Measurements from ENCODE around the gene CSRP1. TPM values are rescaled to one million over a fixed set of nuclear protein-coding genes. Genes with fewer than 3 reads are reported as not detected.
"Not testable (repeated sequence)": the region's sequence is repeated elsewhere in the genome, so short reads cannot be mapped to it uniquely, and the experiment has no call there.

CSRP1 gene
- total and polyA plus RNA-seq, 2 experiments from 2014 or later: 78.9 to 135 TPM

- Histone ChIP-seq H3K36me3 (no peaks in the 10 kb centered on the region), H3K4me1 (ENCODE audit: low read depth) (peaks cover 5% of the 10 kb centered on the region), H3K27ac (peak overlapping the region; percentile 60), H3K4me3 (no peak overlapping the region), H3K9me3 (ENCODE audit: low read depth) (no peaks in the 10 kb centered on the region), H3K27me3 (no peaks in the 10 kb centered on the region)
- TF ChIP-seq CTCF (IDR thresholded peaks at IDR 0.05; ENCODE audit: low read depth, low read length): no peak
- DNase-seq (ENCODE audit: low read depth in 1 of 2, low spot score in 1 of 2): no peak
Observed at GRCh38 chr1:201479201-201479730, 27.7 kb downstream of the CSRP1 start.

- H3K27me3 ChIP-seq, H3K27ac ChIP-seq: not testable (repeated sequence)
Observed at GRCh38 chr1:201478666-201479065, 28.3 kb downstream of the CSRP1 start.

GRCh38 chr1:201476670-201477344 lies 30.1 kb downstream of the CSRP1 start:
- no peak overlapping the region for H3K27ac ChIP-seq
- TF ChIP-seq CTCF (IDR thresholded peaks at IDR 0.05; ENCODE audit: low read depth, low read length): no peak

More at GRCh38 chr1:201478666-201479065, 28.3 kb downstream of the CSRP1 start:
- H3K36me3 ChIP-seq; H3K4me1 ChIP-seq (ENCODE audit: low read depth); DNase-seq (ENCODE audit: low read depth in 1 of 2, low spot score in 1 of 2); H3K9me3 ChIP-seq (ENCODE audit: low read depth); H3K4me3 ChIP-seq: not testable (repeated sequence)

GRCh38 chr1:201475915-201476669 lies 30.8 kb downstream of the CSRP1 start:
- Histone ChIP-seq H3K4me3 (no peak overlapping the region), H3K27ac (no peak overlapping the region), H3K36me3 (no peaks in the 10 kb centered on the region), H3K27me3 (peaks cover 8% of the 10 kb centered on the region), H3K4me1 (ENCODE audit: low read depth) (peaks cover 5% of the 10 kb centered on the region), H3K9me3 (ENCODE audit: low read depth) (no peaks in the 10 kb centered on the region)
- no peak for TF ChIP-seq CTCF (IDR thresholded peaks at IDR 0.05; ENCODE audit: low read depth, low read length)
- DNase-seq (ENCODE audit: low read depth in 1 of 2, low spot score in 1 of 2): no peak

More at GRCh38 chr1:201476670-201477344, 30.1 kb downstream of the CSRP1 start:
- Histone ChIP-seq H3K4me3 (no peak overlapping the region), H3K9me3 (ENCODE audit: low read depth) (no peaks in the 10 kb centered on the region), H3K27me3 (peaks cover under 1% of the 10 kb centered on the region), H3K4me1 (ENCODE audit: low read depth) (peaks cover 5% of the 10 kb centered on the region), H3K36me3 (no peaks in the 10 kb centered on the region)
- DNase-seq (ENCODE audit: low read depth in 1 of 2, low spot score in 1 of 2): no peak

- Histone ChIP-seq H3K4me3 (no peak overlapping the region), H3K27ac (no peak overlapping the region), H3K4me1 (ENCODE audit: low read depth) (peaks cover 4% of the 10 kb centered on the region), H3K9me3 (ENCODE audit: low read depth) (no peaks in the 10 kb centered on the region), H3K27me3 (peaks cover 17% of the 10 kb centered on the region), H3K36me3 (no peaks in the 10 kb centered on the region)
- DNase-seq (ENCODE audit: low read depth in 1 of 2, low spot score in 1 of 2): no peak
- no peak for TF ChIP-seq CTCF (IDR thresholded peaks at IDR 0.05; ENCODE audit: low read depth, low read length)
Observed at GRCh38 chr1:201475130-201475529, 31.8 kb downstream of the CSRP1 start.

- Histone ChIP-seq H3K4me3 (no peak overlapping the region), H3K27me3 (peaks cover 22% of the 10 kb centered on the region), H3K9me3 (ENCODE audit: low read depth) (no peaks in the 10 kb centered on the region), H3K4me1 (ENCODE audit: low read depth) (no peaks in the 10 kb centered on the region), H3K36me3 (no peaks in the 10 kb centered on the region), H3K27ac (no peak overlapping the region)
- no peak for TF ChIP-seq CTCF (IDR thresholded peaks at IDR 0.05; ENCODE audit: low read depth, low read length)
- no peak for DNase-seq (ENCODE audit: low read depth in 1 of 2, low spot score in 1 of 2)
Observed at GRCh38 chr1:201473296-201473695, 33.6 kb downstream of the CSRP1 start.

GRCh38 chr1:201472321-201472720 lies 34.6 kb downstream of the CSRP1 start:
- H3K27me3 ChIP-seq: peaks cover 22% of the 10 kb centered on the region
- not testable (repeated sequence) for H3K4me1 ChIP-seq (ENCODE audit: low read depth); H3K36me3 ChIP-seq; H3K4me3 ChIP-seq; H3K27ac ChIP-seq; H3K9me3 ChIP-seq (ENCODE audit: low read depth); DNase-seq (ENCODE audit: low read depth in 1 of 2, low spot score in 1 of 2)

All from cardiac muscle cell (in vitro differentiated cells and primary cell).